C4-2B (cell line): ENCODE data around the gene TUBG2.

Source experiments
- ZFX ChIP-seq: fragments of 450-650 bp; IDR thresholded peaks from 2 replicates; pipeline ENCODE4 v1.6.1; 2017
- TF ChIP-seq, protein P1 (sequence below): fragments of 450-650 bp; conservative IDR thresholded peaks from 2 replicates; pipeline ENCODE4 v1.5.1; 2017; ENCODE audit warnings: mild to moderate bottlenecking

DNA sequence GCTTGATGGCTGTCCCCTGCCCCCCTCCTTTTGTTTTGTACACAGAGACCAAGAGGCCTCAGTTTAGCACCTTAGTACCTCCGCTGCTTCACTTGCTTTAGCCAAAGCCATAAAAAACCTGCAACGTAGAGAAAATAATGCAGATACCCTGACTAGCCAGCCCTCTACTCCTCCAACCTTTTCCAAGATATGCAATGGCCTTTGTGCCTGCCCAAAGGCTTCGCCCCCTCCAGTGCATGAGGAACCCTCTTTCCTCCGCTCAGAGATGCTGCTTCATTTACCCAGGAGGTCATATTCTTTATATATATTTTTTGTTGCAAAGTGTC is 40.3 kb downstream of the TUBG2 start:
- TF ChIP-seq, protein P1, sequence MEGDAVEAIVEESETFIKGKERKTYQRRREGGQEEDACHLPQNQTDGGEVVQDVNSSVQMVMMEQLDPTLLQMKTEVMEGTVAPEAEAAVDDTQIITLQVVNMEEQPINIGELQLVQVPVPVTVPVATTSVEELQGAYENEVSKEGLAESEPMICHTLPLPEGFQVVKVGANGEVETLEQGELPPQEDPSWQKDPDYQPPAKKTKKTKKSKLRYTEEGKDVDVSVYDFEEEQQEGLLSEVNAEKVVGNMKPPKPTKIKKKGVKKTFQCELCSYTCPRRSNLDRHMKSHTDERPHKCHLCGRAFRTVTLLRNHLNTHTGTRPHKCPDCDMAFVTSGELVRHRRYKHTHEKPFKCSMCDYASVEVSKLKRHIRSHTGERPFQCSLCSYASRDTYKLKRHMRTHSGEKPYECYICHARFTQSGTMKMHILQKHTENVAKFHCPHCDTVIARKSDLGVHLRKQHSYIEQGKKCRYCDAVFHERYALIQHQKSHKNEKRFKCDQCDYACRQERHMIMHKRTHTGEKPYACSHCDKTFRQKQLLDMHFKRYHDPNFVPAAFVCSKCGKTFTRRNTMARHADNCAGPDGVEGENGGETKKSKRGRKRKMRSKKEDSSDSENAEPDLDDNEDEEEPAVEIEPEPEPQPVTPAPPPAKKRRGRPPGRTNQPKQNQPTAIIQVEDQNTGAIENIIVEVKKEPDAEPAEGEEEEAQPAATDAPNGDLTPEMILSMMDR, result no peak
- no peak for TF ChIP-seq ZFX
